NCI-H748 treated with DMSO at 0.1 percent for 48 hours (cell line): ENCODE data around the gene PUM2.

Source experiments
- DNase-seq: peaks from one replicate; lab custom pipeline; 2025; lab: John Stamatoyannopoulos, UW

PUM2 gene

DNA sequence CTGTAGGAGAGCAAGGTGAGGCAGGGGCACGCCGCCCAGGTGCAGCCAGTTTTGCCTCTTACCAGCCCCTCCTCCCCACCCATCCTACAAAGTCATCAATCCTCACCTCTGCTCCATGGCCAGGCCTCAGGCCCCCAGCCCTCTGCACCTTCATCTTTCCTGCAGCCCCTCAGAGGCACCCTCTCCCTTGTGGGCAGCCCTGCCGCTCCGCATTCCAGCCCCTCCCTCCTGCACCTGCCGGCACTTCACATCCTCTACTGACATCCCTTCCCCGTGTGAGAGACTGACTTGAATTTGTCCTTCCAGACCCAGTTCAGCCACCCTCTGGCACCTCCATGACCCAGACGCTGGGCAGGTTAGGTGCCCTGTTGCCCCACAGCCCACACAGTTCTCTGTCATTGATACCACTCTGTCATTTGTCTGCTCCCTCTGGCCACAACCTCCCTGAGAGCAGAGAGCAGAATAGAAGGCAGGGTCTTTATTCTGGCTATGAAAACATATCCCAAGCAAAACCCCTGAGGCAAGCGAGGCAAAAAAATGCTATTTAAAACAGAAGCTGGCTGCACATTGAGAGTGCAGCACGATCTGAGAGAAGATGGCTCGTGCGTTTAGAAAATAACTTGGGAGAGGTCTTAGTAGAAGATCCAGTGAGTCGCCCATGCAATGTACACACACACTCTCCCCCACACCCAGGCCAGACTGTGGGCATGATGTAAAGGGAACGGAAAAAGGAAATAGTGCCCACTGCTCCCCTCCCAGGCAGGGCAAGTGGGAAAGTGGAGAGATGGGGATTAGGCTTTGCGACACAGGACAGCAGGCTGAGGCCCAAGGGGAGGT lies 151.6 kb downstream of the PUM2 start:
- no peak for DNase-seq
